HG02884 (cell line): ENCODE results near the gene MFAP2.

Experiments used
- ATAC-seq: cut with Tn5 transposase; IDR thresholded peaks from one replicate; pipeline ENCODE4 v1.9.1; 2021; ENCODE audit warnings: mild to moderate bottlenecking, moderate library complexity; ENCODE audit not compliant: unreplicated experiment

The MFAP2 gene

DNA sequence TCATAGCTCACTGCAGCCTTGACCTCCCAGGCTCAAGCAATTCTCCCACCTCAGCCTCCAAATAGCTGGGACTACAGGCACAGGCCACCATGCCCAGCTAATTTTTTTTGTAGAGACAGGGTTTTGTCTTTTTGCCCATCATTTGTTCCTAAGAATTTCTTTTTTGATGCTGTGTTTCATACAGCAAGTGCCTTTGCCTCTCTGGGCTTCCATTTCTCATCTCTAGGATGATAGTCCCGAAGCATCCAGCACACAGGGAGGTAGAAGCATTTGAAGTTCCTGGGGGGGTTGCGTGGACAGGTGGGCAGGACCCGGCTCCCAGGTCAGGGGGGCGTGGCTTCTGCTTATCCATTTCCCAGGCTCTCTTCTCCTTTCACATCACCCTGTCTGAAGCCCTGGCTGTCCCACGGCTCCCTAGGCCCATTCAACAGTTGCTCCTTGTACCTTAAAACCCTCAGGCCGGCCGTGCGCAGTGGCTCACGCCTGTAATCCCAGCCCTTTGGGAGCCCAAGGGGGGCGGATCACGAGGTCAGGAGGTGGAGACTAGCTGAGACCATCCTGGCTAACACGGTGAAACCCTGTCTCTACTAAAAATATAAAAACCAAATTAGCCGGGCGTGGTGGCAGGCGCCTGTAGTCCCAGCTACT, 27.9 kb upstream of the MFAP2 start:
- no peak for ATAC-seq

DNA sequence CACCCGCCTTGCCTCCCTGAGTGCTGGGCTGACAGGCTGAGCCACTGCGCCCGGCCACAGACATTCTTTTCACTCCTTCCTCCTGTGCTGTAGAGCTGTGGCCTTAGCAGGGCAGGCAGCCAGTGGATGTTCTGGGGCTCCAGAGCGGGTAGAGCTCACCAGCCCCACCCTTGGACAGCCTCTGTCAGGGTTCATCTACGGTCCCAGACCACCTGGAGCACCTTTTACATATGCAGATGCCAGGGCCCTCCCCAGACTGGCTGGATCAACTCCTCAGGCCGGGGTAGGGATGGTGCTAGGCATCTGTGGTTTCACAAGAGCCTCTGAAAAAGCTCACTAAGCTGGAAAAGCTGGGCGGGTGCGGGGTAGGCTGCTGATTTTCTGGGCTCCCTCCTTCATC, 26.7 kb upstream of the MFAP2 start:
- ATAC-seq = no peak

DNA sequence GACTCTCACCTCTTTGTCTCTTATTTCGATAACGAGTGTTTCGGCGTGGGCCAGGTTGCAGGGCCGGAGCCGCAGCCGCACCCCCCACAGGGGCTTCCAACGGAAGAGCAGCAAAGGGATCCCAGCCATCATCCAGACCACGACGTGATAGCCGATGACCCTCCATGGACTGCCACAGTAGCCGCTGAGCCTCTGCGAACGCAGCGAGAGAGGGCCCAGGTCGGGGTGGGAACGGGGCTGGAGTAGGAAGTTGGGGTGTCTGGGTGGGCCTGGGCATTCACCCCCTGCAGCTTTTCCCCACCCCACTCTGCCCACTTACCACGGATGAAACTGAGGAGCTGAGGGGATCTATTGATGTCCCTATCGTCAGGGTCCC, 24.9 kb upstream of the MFAP2 start:
- no peak for ATAC-seq

DNA sequence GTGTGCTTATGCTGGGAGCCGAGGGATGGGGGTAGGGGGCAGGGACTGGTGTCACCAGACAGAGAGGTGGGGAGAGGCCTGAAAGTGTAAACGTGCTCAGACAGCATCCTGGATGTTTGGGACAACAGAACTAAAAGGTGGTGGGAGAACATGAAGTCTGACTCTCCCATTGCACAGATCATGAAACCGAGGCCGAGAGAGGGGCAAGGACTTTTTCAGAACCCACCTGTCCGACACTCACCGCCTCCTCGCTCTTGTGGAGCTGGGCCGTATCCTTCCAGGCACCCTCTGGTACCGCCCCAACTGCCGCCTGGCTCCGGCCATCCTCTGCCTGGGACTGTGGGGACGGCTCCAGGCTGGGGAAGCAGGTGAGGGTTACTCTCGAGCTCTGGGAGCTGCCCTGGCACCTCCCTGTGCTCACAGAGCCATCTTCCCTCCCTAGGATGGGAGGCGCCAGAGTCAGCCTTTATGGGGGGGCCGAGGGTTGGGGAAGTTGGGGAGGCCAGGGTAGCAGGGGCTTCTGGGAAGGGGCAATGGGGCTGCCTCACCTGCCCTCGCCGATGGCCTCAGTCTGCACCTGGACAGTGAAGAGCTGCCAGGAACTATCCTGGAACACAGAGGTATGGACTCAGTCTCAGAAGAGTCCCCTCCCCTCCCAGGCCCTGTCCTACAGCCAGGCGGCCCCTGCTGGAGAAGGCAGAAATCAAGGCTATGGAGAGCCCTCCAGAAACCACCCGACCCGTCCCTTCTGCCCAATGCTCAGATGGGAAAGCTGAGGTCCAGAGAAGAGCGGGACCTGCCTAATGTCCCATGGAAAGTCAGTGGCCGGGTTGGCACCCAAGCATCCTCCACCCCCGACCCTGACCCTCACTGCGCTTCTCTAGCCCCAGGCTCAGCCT, 24.3 kb upstream of the MFAP2 start:
- no peak for ATAC-seq

DNA sequence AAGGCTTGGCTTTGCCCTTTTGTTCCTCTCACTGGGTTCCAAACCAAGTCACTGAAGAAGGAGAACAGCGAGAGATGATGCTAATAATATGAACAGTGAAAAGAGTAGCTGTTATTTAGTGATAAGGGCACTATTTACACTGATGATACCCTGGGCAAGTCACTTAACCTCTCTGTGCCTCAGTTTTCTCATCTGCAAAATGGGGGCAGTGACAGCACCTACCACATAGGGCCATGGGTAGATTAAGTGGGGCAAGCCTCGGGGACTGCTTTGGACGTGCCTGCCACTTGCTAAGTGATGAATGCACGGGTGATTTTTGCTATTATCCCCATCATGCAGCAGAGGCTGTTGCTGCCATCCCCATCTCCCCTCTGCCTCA, 22.1 kb upstream of the MFAP2 start:
- no peak for ATAC-seq

DNA sequence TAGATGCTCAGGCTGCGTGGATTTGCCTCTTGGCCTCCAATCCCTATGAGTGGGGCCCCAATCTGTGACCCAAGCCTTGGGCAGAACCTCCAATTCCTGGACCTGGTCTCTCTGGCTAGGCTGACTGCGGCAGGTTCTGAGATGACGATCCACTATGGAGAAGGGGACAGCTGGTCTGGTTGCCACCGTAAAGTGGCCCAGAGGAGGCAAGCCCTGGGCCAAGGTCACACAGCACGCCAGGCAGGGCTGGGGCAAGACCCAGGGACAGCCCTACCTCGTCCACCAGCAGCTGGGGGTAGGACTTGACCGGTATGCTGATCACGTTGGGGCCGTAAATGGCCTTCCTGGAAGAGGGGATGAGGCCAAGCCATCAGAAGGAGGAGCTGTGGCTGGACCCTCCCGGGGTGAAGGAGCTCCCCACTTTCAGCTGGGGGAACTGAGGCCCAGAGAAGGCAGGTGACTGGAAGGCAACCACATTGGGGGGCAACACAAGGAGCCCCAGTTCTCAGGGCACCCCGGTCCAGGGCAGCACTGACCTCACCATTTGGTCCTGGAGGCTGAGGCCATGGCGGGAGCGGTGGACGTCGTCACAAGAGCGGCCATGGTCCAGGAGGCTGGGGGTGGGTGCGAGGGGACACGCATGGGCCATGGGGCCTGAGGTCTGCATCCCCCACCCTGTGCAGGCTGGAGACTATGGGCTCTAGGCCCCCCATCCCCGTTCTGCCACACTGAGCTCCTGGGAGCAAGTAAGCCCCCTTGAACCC, 21.5 kb upstream of the MFAP2 start:
- no peak for ATAC-seq

DNA sequence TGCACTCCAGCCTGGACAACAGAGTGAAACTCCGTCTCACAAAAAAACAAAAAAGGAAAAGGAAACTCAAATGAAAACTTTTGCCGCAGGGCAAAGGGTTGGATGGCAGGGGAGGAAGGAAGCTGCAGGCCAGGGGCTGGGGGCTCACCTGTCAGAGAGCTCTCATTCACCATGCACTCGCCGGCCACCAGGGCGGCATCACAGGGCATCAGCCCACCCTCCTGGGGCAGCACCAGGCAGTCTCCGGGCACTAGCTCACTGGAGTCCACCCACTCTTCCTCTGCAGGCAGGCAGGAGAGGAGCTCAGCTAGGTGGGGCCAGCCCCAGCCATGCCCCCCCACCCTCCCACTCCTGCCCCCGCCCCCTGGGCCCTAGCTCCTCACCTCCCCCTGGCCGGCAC, 19.4 kb upstream of the MFAP2 start:
- ATAC-seq = no peak

DNA sequence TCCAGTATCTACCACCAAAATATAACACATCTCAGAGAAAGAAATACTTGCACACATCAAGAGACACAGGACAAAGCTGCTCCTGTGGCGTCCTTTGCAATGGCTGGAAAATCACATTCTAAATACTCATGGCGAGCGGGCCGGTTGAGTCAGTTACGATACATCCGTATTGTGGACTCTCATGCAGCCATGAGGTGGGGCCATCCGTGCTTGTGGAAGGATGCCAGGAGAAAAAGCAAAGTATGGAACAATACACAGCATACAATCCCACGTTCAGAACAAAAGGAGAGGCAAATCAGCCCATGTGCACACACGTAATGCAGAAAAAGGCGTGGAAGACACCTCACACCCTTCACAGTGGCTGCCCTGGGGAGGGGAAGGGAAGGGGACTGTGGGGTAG, 18.2 kb upstream of the MFAP2 start:
- ATAC-seq = no peak

DNA sequence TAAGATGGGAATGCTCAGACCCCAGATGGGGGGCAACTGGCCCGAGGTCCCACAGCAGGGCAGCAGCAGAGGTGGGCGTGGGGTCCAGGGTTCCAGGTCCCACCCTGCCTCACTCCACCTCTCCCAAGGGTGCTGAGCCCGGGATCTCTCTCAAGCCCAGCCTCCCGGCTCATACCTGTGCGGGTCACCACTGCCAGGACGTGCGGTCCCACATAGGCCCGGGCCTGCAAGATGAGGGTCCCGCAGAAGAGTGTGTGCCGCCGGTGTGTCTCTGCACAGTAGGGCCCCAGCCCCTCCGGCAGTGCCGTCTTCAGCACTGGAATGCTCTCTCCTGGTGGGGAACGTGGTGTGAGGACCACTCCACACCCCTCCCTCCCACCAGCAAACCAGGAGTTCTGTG, 16.4 kb upstream of the MFAP2 start:
- ATAC-seq = no peak

DNA sequence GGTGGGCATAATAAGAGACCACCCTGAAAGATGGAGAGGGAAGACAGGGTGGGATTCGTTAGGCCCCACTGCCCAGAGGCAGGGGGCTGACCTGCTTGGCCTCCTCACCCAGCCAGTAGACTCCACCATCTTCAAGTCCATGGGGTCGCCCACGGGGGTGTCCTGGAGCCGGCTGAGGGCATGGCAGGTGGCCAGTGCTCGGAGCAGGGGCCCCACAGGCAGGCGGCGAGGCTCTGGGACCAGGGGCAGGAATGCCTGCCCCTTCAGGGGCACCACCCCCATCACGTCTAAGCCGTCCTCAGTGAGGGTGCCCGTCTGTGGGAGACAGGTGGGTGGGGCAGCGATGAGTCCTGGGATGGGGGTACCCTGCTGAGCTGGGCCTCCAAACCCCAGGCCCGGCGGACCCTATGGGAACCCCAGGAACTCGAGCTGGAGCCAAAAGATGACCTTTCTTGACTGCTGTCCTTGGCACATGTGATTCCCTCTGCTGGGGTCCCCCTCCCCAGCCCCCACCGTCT, 13.2 kb upstream of the MFAP2 start:
- no peak for ATAC-seq

DNA sequence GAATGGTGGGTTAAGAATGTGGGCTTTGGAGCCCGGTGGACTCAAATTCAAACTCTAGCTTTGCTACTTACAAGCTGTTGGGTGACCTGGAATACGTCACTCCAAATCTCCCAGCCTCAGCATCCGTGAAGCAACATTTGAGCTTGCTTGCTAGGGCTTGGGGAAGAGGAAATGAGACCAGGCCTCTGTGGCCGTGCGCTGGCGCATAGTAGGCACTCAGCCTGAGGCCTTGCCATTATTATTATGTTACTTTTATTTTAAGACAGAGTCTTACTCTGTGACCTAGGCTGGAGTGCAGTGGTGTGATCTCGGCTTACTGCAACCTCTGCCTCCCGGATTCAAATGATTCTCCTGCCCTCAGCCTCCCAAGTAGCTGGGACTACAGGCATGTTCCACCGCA, 12.3 kb upstream of the MFAP2 start:
- no peak for ATAC-seq

DNA sequence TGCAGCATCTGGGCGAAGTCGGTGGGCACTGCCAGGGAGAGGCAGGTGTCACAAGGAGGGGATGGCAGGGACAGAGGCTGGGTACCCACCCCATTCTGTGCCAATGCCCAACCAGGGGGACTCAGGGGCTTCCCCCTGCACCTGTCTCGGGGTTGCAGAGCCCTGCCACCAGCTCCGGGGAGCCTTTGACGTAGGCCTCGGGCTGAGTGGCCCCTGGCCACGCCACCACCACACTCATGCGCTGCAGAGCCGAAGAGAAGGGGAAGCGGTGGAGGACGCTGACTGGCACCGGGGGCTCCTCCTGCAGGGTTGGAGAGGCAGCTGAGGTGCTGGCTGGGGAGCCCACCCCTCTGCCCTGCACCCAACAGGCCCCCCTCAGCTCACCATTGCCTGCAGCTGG, 11.7 kb upstream of the MFAP2 start:
- ATAC-seq = no peak

DNA sequence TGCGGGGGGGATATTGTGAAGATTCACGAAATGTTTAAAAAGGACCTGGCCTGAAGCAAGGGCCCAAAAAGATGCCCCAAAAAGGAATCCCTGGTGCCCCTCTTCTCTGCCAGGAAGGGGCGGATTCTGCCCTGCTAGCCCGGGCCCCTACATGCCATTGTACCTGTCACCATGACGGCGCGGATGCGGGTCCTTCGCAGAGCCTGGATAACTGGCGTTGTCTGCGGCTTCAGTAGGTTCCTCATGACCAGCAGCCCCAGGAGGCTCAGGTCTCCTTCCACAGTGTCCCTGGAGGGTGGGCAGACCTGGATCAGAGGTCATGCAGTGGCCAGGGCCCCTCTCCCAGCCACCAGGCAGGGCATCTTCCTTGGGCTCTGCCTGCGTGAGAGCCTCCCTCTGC, 11.2 kb upstream of the MFAP2 start:
- ATAC-seq = no peak

DNA sequence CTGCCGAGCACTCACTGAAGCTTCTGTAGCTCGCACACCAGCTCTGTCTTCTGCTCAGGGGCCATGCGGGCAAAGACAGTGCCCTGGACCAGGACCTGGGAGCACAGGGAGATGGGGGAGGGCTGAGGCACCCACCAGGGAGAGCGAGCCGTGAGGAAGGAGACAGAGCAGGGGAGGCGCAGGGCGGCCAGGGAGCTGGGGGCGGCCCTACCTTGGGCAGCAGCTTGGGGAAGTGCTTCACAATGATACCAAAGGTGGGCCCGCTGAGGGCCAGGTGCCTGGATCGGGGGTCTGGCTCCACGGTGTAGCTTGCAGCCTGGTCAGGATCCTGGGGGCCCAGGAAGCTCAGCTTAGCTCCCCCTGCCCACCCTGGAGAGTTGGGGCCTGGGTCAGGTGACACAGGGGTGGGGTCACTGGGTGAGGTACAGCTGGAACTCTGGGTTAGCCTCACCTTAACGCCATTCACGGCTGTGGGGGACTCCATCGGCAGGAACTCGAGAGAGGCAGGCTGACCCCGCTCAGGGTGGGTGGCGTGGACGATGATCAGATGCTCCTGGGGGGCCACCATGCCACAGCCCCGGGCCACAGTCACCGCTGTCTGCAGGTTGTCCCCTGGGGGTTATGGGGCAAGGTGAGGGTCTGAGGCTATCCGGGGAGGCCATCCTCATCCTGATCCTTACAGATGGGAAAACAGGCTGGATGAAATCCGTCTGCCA, 9.4 kb upstream of the MFAP2 start:
- ATAC-seq = no peak

DNA sequence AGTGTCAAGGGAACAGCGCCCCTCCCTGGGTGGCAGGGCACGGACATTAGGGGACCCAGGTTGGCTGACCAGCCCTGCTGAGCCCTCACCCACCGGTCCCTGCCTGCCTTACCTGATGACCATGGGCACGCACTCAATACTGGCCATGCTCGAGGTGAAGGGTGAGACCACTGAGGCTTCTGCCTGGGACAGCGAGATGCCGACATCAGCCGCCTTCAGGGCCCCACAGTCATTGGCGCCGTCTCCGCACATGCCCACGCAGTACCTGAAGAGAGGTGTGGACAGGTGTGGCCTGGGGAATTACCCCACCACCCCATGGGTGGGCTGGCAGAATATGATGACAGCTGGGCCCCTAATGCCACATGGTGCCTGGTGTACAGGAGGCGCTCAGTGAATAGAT, 7.8 kb upstream of the MFAP2 start:
- no peak for ATAC-seq

DNA sequence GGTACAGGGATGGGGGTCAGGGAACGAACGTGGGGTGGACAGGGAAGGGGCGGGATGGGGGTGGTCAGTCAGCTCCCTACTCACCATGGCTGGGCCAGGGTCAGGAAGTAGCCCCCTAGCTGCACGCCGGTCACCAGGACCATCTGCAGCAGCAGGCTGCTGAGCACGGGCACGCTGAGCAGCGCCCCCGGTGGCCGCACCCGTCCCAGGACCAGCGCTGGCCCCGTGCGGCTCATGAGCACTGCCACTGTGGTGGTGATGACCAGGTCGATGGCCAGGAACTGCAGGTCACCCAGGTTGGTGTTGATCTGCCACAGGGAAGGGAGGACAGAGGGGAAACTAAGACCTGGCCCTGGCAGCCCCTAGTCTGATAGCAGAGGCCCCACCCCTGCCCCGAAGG, 6.5 kb upstream of the MFAP2 start:
- ATAC-seq = no peak

DNA sequence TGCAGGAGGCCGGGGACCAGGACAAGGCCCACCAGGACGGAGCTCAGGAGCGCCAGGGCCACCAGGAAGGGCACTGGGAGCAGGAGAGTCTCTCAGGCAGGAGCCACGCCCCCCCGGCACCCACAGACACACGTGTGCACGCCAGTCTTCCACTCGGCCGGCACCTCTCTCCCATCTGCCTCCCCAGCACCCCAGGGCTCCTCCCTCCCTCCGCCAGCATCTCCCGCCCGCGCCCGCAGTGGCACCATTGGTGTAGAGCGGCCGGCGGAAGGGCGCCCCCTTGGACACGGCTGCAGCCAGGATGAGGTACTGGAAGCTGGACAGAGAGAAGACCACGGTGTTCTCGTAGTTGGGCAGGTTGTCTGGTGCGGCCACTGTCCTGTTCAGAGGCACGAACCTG, 6.1 kb upstream of the MFAP2 start:
- no peak for ATAC-seq

DNA sequence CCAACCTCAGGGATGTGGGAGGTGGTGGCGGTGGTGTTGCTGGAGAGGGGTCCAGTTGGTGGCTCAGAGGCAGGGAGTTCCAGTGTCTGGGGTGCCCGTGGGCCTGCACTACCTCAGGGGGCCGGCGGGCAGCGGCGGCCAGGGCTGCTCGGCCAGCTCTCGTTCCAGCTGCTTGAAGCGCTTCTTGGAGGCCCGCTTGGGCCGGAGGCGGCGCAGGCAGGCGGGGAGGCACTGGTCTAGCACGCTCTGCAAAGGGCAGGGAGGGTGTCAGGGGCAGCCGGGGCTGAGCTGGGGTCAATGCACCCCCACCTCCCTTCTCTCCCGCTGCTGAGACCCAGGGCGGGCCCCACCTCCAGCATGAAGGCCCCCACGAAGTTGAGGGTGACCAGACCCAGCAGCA, 5.7 kb upstream of the MFAP2 start:
- ATAC-seq = no peak

DNA sequence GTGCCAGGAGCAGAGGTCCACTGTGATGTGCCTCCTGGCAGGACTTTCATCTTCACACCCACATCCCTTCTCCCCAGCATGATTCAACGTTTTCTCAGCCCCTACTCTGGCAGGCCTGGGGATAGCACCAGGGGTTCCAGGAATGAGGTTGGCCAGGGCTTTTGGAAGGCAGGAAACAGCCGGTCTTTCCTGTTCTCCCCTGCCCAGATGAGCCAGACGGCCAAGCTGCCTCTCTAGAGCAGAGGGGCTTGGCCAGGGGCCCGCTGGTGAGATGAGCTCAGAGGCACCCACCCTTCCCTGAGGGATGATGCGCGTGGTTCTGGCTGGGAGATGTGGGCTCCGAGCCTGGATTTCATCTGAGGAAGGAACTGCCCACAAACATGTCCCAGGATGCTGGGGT, 4.3 kb upstream of the MFAP2 start:
- no peak for ATAC-seq

DNA sequence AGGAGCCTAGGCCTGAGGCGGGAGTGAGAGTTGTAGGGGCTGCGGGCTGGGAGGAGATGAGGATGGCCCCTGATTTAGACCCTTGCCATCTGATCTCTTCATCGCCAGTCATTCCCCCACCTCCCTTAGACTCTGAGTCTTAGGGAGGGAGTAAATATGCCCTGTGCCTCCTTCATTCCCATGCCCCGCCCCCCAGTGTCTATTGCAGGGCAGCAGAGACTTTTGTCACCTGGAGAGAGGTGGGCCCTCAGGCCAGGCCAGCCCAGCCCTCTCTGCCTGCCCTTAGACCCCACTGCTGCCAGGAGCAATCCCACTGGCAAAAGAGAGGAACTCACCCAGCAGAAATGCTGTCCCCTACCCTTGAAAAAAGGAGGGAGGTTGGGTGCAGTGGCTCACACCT, 3.2 kb upstream of the MFAP2 start:
- ATAC-seq = no peak

DNA sequence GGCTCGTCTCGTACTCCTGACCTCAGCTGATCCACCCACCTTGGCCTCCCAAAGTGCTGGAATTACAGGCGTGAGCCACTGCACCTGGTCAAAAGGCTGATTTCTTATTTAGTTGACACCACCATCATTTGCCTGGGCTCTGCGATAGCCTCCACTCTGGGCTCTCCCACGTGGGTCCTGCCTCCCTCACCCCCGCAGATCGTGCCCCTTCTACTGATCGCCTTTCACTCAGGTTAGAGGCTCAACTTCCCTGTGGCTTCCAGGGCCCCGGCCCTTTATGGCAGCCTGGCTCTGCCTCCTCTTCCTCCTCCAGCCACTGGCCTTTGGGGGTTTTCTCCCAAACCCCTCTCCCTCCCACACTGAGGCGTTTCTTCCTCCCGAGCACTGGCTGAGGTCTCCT, 2.5 kb upstream of the MFAP2 start:
- no peak for ATAC-seq
